ENCODE data around the gene MAP4.

GRCh38 chr3:47870702-47871260 lies 145.4 kb downstream of the MAP4 start:
- TF ChIP-seq PBX3 (CRISPR knock-in tag; IDR thresholded peaks at IDR 0.05; ENCODE audit: borderline replicate concordance): no peak
- TF ChIP-seq ZNF24 (IDR thresholded peaks at IDR 0.05): no peak
- TF ChIP-seq GATA4 (IDR thresholded peaks at IDR 0.05; ENCODE audit: borderline replicate concordance, low read depth): no peak
- no peak for TF ChIP-seq ZNF577 (CRISPR knock-in tag; IDR thresholded peaks at IDR 0.05; ENCODE audit: borderline replicate concordance, low read depth)
- no peak for TF ChIP-seq GABPB1 (CRISPR knock-in tag; IDR thresholded peaks at IDR 0.05)
- TF ChIP-seq NCOA1 (CRISPR knock-in tag; IDR thresholded peaks at IDR 0.05): no peak
- no peak for TF ChIP-seq KDM5A (IDR thresholded peaks at IDR 0.05; ENCODE audit: borderline replicate concordance, low read length)
- no peak for TF ChIP-seq EZH2 (conservative IDR thresholded peaks at IDR 0.05; ENCODE audit: low read depth, low read length)
- TF ChIP-seq, protein P1, sequence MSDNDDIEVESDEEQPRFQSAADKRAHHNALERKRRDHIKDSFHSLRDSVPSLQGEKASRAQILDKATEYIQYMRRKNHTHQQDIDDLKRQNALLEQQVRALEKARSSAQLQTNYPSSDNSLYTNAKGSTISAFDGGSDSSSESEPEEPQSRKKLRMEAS (IDR thresholded peaks at IDR 0.05): no peak
- TF ChIP-seq BRF2 (CRISPR knock-in tag; IDR thresholded peaks at IDR 0.05): no peak
- TF ChIP-seq ZNF383 (CRISPR knock-in tag; IDR thresholded peaks at IDR 0.05; ENCODE audit: borderline replicate concordance): no peak
- no peak for TF ChIP-seq PRDM15 (CRISPR knock-in tag; IDR thresholded peaks at IDR 0.05)
- TF ChIP-seq, protein P2, sequence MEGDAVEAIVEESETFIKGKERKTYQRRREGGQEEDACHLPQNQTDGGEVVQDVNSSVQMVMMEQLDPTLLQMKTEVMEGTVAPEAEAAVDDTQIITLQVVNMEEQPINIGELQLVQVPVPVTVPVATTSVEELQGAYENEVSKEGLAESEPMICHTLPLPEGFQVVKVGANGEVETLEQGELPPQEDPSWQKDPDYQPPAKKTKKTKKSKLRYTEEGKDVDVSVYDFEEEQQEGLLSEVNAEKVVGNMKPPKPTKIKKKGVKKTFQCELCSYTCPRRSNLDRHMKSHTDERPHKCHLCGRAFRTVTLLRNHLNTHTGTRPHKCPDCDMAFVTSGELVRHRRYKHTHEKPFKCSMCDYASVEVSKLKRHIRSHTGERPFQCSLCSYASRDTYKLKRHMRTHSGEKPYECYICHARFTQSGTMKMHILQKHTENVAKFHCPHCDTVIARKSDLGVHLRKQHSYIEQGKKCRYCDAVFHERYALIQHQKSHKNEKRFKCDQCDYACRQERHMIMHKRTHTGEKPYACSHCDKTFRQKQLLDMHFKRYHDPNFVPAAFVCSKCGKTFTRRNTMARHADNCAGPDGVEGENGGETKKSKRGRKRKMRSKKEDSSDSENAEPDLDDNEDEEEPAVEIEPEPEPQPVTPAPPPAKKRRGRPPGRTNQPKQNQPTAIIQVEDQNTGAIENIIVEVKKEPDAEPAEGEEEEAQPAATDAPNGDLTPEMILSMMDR (CRISPR knock-in tag; IDR thresholded peaks at IDR 0.05): no peak
